ENCODE data around the gene BMP6.

- no peak for TF ChIP-seq CTCF (IDR thresholded peaks at IDR 0.05)
- TF ChIP-seq EZH2phosphoT487 (IDR thresholded peaks at IDR 0.05) = no peak
- TF ChIP-seq EZH2 (IDR thresholded peaks at IDR 0.05) = no peak
Observed at GRCh38 chr6:7827142-7827541, 101.2 kb downstream of the BMP6 start.
